GM12865 (cell line): ENCODE results near the gene HOXA9.
A peak's percentile ranks its signal among the peaks of the same experiment; 100 is the strongest.

ENCODE experiments used
- DNase-seq: peaks from one replicate; pipeline ENCODE4 v3.0.0; 2010; ENCODE audit warnings: low read depth
- H3K4me3 ChIP-seq: 2 replicates; pipeline ENCODE4 v1.5.1; 2011; ENCODE audit warnings: mild to moderate bottlenecking, low read depth, low read length, control low read depth
- TF ChIP-seq, protein P1 (sequence below): IDR thresholded peaks from 2 replicates; pipeline ENCODE4 v1.5.1; 2011; ENCODE audit warnings: low read length, control low read depth, low read depth, inconsistent platforms; ENCODE audit not compliant: insufficient read depth; ENCODE audit errors: missing control alignments

Gene HOXA9

DNA sequence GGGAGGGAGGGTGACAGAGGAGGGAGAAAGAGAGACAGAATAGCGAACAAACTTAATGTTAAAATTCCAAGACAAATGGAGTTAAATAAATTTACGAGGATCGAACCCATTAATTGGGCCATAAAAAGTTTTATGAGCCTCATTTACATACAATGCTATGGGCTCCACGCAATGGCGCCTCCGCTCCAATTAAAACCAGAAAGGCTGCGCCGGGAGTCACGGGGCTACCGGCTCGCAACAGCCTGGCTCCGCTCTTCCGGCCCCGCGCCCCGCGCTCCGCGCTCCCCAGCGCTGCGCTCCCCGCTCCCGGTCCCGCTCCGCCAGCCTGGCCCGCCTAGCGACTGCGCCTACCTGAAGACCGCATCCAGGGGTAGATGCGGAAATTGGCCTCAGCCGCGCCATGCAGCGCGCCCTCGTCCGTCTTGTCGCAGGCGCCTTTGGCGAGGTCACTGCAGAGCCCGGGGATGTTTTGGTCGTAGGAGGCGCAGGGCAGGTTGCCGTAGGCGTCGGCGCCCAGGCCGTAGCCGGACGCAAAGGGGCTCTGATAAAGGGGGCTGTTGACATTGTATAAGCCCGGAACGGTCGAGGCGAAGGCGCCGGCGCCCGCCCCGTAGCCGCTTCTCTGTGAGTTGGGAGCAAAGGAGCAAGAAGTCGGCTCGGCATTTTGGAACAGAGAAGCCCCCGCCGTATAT is 9.4 kb downstream of the HOXA9 start:
- no peak for DNase-seq
- no peak overlapping the region for H3K4me3 ChIP-seq
- TF ChIP-seq, protein P1, sequence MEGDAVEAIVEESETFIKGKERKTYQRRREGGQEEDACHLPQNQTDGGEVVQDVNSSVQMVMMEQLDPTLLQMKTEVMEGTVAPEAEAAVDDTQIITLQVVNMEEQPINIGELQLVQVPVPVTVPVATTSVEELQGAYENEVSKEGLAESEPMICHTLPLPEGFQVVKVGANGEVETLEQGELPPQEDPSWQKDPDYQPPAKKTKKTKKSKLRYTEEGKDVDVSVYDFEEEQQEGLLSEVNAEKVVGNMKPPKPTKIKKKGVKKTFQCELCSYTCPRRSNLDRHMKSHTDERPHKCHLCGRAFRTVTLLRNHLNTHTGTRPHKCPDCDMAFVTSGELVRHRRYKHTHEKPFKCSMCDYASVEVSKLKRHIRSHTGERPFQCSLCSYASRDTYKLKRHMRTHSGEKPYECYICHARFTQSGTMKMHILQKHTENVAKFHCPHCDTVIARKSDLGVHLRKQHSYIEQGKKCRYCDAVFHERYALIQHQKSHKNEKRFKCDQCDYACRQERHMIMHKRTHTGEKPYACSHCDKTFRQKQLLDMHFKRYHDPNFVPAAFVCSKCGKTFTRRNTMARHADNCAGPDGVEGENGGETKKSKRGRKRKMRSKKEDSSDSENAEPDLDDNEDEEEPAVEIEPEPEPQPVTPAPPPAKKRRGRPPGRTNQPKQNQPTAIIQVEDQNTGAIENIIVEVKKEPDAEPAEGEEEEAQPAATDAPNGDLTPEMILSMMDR, result no peak

DNA sequence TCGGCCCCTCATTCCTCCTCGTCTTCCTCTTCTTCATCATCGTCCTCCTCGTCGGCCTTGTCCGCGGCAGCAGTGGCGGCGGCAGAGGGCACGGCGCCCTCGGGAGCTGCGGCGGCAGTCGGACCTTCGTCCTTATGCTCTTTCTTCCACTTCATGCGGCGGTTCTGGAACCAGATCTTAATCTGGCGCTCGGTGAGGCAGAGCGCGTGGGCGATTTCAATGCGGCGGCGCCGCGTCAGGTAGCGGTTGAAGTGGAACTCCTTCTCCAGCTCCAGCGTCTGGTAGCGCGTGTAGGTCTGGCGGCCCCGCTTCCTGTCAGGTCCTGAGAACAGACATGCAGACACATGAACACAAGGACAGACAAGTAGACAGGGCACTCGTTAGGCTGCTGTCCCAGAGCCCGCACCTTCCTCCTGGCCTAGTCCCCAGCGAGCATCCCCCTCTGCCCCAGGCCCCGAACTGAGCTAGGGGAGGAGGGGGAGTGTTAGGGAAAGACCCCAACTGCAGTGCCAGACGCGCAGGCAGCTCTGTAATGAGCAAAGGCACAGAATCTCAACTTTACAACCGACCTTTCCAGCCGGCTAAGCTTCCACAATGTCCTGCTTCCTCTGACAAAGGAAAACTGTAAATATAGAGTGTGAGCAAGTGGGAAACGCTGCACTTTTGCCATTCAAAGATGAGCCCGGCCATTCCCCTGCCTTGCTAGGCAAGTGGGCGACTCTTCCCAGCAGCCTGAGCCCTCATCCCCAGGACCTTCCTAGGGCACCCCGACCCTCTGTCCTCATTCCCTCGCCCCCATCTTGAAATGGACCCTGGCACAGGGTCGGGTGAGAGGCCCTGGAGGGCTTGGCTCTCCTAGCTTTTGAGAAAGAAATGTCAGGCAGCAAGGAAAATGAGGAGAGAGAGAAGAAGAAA is 10.2 kb downstream of the HOXA9 start:
- DNase-seq, result peak; percentile 21
- TF ChIP-seq, protein P1, result no peak
- no peak overlapping the region for H3K4me3 ChIP-seq

DNA sequence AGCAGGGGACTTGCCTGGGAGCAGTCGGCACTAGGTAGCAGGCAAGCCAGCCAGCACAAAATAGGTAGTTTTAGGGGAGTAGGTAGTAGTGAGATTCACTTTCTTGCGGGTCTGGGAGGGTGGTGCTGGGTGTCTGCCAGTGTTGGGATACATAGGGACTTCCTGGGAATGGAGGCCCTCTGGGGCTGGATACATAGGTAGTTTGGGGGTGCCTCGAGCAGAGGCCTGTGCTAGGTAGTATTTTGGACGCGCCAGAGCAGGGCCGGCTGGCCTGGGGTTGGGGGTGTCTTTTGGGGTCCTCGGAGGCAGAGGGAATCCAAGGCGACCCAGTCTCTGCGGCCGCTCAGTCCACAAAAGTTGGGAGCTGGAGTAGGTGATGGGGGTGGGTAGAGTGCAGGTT is 11.0 kb downstream of the HOXA9 start:
- no peak overlapping the region for H3K4me3 ChIP-seq
- no peak for DNase-seq
- TF ChIP-seq, protein P1, result no peak

DNA sequence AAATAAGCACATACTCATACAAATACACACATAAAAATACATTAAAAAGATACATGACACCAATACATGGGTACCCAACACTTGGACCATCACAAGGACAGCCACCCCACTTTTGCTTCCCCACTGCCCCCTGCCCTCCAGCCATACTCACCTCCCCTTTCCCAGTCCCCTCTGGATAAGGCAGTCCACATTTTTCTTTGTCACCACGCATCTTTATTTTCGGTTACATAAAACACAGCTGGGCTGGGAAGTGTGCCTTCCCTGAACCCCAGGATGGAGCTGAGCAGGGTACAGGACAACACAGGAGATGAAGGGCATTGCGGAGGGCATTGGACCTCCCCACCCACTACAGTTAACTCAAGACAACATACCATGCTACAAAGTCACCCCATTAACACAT is 11.8 kb downstream of the HOXA9 start:
- no peak overlapping the region for H3K4me3 ChIP-seq
- TF ChIP-seq, protein P1, result no peak
- no peak for DNase-seq

DNA sequence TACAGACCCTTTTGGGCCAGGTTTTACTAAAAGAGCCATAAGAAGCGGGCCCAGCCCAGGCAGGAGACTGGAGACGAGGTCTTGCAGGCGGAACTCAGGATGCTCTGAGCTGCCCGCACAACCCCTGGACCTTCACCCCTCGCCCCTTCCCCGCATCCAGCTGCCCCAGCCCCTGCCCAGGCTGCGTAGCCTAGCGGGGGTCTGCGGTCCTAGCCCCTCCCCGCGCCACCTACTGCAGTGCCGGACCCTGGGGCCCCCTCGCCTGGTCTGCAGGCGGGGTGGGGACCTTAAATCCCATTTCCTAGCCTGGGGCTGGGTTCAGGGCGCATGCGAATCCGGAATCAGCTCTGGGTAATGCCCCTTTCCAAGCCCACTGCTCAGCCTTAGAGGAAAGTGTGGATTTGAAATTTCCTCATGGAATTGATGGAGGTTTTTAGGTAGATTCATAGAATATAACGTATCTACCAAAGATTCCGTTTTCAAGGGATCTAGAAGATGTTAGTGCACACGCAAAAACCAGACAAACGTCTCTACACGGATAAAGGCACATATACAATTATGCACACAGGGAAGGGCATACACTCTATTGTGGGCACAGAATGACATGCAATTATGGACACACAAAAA is 12.4 kb downstream of the HOXA9 start:
- TF ChIP-seq, protein P1, result no peak
- no peak overlapping the region for H3K4me3 ChIP-seq
- no peak for DNase-seq

DNA sequence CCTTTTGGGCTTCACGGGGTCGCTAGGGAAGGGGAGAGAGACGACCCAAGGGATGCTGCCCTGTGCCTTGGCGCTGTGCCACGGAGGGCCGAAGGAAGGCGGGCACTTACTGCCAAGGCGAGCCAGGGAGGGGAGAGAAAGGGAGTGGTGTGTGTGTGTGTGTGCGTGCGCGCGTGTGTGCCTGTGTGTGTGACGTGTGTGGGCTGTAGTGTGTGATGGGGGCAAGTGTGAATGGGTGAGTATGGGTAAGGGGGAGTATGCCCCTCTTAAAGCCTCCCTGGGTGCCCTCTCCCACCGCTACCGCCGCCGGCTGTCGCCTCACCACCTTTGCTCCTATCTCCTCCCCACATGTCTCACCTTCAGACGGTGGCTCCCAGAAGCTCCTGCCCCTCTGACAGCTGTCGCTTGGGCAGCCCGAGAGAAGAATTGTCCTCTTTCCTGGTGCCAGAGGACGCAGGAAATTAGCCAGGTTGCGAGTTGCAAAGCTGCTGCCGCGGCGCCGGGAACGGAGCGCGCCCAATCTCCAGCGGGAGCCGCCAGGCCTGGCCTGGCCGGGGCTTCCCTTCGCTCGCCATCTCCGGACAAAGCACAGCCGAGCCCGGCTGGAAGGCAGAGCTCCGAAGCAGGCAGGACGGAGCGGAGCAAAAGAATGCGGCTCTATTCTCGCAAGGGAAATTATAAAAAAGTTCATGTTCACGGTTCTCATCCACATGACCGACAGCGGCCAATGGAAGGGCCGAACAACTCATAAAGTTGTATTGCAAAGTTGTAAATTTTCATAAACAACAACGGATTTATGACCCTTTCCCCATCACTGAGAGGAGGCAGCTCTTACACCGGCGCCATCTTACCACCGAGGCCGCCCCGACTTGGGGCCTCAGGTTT is 13.2 kb downstream of the HOXA9 start, which contains the start of gene HOXA3:
TSS of gene HOXA3 (minus strand) at position 653 of the 885 bp plus-strand sequence. CDS start 41,943 bp downstream, outside the sequence.
- no peak for DNase-seq
- TF ChIP-seq, protein P1, result no peak
- H3K4me3 ChIP-seq, result no peak within 1 kb of the TSS
